Measurements from ENCODE around the gene FER1L5.

Gene FER1L5

DNA sequence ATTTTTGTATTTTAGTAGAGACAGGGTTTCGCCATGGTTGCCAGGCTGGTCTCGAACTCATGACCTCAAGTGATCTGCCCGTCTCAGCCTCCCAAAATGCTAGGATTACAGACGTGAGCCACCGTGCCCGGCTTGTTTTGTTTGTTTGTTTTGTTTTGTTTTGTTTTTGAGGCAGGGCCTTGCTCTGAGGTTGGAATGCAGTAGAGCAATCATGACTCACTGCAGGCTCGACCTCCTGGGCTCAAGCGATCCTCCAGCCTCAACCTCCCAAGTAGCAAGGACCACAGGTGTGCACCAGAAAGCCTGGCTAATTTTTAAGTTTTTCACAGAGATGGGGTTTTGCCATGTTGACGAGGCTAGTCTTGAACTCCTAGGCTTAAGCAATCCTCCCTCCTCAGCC is 109.2 kb downstream of the FER1L5 start:
- DNase-seq (ENCODE audit: low spot score), result no peak

DNA sequence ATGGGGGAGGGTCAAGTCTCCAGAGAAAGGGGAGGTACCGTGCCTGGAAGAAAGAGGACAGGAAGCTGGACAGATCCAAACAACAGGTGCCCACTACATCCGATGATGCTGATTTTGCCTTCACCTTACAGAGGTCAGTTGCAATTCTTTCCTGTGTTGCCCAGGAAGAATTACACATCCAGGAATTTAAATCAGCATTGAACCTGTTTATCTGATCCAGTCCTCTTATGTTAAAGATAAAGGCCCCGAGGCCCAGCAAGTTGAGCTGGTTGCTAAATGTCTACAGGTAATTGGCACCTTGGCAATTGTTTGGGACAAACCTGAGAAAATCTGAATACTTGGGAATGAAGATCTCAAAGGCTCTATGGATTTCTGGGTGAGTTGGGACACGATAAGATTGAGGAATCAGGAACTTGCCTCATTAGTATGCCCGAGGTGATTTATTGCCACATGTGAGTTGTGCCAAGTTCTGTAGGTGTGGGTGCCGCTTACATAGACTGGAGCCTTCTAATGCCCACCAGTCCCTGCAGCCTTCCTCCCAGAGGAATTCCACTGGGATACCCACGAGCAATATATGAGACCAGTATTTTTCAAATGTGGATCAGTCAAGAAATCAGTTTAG is 111.2 kb downstream of the FER1L5 start:
- DNase-seq (ENCODE audit: low spot score), result no peak

DNA sequence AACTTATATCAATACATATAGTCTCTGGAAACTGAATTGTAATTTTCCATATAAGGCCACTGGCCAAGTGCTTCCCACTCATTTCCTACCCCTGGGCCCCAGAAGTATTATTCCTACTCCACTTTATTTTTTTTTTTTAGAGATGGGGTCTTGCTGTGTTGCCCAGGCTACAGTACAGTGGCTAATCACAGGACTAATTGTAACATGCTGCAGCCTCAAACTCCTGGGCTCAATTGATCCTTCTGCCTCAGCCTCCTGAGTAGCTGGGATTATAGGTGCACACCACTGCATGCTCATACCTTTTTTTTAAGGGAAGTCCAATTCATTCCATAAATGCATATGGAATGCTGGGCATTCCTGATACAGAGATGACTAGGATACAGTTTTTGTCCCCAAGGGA is 111.8 kb downstream of the FER1L5 start:
- DNase-seq (ENCODE audit: low spot score), result no peak

Measured in RKO (cell line).